ENCODE measurements around the gene ORMDL1.
"Not testable (repeated sequence)": the region's sequence is repeated elsewhere in the genome, so short reads cannot be mapped to it uniquely, and the experiment has no call there.

Gene ORMDL1

DNA sequence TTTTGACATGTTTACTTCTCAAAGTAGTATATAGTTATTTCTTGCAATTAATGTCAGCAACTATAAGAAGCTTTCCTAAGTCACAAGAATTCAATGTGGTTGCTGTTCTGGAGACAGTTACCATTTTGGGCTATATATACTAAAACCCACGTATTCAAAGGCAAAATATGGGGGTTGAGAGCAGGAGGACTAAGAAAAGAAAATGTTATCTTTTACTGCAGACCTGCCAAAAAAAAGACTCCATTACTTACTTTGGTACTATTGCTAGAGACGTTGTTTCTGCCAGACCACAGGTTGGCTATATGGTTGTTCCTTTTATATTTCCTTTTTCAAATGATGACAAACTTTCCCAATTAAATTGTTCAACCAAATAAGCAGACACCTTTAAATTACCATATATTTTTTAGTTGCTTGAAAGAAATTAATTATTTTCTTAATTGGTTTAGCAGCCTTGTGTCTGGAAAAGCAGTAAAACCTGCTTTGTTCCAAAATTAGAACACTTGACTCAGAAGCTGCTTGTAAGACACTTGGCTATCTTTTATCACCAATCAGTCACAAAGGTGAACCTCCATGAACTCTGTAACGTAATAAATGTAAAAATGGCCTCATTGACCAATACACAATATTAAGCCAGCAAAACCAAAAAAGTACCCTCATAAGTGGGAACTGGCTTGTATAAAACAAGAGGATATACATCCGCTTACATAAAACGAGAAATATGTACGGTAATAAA lies 13.4 kb downstream of the ORMDL1 start:
- no peak for DNase-seq

DNA sequence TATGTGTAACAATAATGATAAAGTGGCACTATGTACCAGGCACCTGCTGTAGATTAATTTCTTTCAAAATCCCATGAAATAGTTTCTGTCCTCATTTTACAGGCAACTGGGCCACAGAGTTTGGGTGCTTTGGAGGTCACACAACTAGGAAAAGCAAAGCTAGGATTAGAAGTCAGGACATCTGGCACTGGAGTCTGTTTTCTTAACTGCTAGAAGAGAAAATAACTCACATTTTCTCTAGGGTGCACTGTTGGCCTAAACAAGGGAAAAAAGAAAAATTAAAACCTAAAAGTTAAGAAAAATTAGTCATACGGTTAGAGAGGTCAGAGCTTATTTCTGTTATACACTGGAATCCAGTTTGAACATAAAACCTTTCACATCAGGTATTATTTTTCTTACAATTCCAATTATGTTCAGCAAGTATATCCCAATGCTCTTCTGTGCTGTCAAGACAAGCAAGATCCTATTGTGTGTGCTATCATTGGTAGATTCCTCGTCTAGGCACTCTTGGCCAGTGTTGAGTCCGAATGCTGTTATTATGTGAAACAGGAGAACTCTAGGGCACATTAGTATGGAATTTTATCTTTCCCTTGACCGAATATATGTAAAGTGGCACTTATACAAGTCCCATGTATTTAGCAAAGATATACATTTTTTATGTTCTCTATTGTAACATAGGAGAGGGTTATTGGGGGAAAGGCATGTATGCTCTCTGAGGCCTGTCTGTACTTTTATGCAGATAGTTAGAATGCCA lies 20.1 kb downstream of the ORMDL1 start:
- no peak for DNase-seq

DNA sequence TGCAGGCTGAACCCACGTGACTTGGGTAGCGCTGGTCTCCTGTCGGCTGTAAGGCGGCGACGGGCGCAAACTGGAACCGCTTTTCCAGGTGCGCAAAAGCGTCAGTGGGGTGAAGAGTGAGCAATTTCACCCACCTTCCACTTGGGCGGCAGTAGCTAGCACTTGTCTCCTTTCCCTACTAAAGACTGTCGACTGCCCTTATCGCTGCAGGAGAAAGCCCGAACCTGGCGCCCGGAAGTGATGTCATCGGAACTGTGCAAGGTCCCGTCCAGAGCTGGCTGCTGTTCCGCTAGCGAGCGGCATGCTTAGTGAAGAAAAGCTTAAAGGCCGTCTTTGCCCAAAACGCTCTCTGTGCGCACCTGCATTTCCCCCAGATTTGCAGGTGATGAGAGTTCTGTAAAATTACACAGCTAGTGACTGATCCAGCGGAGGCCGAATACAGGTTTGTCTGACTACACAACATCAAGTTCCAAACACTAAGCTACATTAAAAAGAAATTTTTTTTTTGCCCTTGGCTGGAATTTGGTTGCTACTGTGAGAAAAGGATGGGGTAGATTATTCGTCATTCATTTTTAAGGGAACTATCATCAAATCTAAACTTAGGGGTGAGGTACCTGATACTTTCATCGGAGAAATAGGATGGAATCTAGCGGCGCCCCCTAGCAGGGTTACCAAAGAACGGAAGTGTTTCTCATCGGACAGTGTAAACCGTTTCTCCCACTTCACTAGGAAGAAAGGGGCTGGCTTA lies 21.4 kb downstream of the ORMDL1 start, which contains the start of gene OSGEPL1:
OSGEPL1 (minus strand) TSS at position 242 of the 748 bp plus-strand sequence. CDS start 1,152 bp downstream, outside the sequence.
- DNase-seq, result peak; percentile 96 to 97

DNA sequence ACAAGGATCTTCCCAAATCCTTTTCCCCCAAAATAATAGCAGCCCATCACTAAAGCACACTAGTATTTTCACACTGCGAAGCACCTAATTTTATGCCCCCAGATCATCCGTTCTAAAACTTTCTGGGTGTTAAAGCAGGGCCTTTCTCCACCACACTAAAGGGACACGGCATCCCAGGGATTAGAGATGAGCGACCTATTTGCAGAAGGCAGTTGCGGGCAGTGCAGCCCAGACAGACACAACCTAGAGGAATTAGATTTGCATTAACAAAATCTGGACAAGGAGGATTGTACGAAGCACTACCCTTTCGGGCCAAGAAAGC lies 21.9 kb downstream of the ORMDL1 start:
- DNase-seq, result no peak

DNA sequence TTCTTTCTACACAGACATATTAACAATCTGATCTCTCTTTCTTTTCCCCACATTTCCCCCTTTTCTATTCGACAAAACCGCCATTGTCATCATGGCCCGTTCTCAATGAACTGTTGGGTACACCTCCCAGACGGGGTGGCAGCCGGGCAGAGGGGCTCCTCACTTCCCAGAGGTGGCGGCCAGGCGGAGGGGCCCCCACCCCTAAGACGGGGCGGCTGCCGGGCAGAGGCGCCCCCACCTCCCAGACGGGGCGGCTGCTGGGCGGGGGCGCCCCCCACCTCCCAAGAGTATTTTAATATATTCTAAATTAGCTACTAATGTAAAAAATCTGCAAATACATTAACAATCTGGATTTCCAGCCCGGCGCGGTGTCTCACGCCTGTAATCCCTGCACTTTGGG lies 24.0 kb downstream of the ORMDL1 start:
- DNase-seq, result not testable (repeated sequence)

DNA sequence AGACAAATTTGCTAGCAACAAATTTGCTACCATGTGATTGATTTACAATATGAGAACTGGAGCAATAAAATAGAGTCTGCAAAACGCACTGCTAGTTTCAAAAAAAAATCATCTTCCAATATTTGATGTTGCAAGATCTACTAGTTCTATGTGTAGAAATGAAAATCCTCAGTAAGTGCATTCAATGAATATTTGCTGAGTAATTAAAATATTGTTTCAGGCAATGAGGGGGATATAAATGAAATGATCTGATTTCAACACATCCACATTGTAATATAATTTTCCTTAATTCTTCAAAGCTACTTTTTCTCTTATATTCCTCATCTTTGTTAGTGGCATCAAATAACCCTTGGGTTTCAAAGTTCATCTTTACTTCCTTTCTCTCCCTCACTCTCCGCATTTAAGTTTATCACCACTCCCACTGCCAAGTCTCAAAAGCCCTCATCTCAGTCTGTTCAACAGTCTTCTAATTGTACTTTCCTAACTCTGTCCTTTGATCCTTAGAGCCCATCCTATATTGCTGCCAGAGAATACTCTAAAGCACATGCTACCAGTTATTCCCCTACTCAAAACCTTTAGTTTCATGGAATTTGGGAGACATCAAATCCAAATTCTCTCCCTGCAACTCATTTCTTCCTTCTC lies 27.7 kb downstream of the ORMDL1 start:
- DNase-seq, result no peak

DNA sequence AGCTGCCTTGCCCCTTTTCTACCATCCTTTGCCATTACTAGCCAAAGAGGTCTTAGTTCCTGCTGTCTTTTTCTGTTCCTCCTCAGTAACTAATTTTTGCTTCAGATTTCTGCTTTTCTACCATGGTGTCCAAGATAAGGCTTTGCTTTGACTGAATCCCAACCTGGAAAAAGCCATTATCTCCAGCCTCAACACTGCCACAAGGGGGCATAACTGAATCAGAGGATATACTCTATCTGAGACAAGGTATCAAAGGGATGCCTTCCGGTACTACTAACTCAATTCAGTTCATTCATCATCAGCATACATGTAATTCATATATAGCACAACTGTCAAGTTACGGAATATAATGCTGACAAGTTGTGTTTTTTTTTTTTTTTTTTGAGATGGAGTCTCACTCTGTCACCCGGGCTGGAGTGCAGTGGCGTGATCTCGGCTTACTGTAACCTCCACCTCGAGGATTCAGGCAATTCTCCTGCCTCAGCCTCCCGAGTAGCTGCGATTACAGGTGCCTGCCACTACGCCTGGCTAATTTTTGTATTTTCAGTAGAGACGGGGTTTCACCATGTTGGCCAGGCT lies 33.0 kb downstream of the ORMDL1 start:
- peak; percentile 14 to 37 for DNase-seq

DNA sequence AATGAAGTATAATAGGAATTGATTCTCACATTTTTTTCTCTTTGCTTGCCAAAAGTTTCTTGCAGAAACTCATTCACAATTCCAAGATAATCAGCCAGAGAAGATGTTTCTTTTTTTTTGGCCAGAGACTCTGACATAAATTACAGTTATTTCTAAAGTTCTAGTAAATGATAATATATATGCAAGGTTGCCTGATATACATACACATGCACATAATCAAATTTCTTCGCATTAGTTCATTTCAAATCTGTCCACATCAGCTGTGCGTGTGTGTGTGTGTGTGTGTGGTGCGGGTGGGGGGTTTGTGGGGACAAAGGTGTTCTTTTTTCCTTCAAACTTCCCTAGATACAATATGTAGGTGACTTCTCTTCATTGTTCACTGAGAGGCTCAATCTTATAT lies 54.7 kb downstream of the ORMDL1 start:
- no peak for DNase-seq

DNA sequence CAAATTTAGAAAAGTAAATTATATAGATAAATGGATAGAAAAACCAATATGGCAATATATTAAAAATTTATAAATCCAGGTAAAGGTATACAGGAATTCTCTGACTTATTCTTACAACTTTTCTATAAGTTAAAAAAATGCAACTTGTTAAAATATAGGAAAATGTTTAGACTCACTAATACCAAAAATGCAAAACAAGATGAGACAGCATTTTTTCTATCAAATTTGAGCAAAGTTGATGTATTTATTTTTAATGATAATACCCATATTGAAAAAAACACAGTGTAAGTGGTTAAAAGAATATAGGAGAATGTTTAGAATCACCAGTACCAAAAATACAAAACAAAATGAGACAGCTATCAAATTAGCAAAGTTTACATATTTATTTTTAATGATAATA lies 57.3 kb downstream of the ORMDL1 start:
- no peak for DNase-seq

DNA sequence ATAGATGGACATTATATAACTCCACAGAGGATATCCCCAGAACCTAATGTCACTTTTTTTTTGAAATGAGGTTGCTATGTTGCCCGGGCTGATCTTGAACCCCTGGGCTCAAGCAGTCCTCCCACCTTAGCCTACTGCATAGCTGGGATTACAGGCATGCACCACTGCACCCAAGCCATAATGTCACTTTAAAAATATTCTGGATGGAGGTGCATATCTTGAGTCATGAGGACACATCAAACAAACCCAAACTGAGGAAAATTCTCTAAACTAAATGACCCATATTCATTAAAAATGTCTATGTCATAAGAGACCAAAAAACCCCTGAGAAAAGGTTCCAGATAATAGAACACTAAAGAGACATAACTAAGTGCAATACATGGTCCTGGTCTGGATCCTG lies 57.9 kb downstream of the ORMDL1 start:
- no peak for DNase-seq

DNA sequence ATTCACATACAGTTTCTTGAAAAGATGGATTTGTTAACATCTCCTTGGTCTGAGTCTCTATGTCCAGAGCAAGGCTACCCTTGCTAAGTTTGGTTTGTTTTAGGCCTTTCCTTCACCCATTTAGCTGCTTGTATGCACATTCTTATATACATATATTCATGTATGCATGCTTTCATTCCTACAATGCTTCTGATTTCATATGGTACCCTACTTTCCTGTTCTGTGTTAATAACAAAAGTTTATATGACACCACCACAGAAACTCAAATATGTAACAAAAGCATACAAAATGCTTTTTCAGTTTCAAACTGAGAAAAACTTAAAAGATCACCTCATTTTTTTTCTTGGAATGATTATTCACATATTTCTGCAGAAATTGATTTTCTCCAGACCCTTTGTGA lies 60.9 kb downstream of the ORMDL1 start:
- DNase-seq, result no peak

All from SHP77 (cell line).